LNCAP (cell line): ENCODE data around the gene COA5.

Source experiments
- TF ChIP-seq, protein P1 (sequence below): fragments of 450-650 bp; IDR thresholded peaks from 2 replicates; pipeline ENCODE4 v1.5.1; 2017; ENCODE audit warnings: mild to moderate bottlenecking

Gene COA5

DNA sequence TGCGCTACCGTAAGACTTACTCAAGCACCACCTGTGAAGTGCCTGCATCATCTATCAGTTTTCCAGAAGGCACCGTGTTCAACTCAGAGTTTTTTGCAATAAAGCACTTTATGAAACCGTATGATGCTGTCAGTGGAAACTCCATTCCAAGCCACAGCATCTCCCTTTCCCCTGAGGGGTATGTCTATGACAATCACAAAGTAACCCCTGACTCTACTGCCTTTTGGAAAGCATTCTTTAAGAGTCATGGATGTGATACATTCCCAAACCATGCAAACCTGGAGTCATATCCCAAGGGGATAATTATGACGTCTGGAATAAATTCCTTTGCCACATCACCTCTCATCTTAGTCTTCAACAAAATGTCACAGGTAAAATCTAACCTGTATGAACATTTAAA is 39.3 kb upstream of the COA5 start:
- TF ChIP-seq, protein P1, sequence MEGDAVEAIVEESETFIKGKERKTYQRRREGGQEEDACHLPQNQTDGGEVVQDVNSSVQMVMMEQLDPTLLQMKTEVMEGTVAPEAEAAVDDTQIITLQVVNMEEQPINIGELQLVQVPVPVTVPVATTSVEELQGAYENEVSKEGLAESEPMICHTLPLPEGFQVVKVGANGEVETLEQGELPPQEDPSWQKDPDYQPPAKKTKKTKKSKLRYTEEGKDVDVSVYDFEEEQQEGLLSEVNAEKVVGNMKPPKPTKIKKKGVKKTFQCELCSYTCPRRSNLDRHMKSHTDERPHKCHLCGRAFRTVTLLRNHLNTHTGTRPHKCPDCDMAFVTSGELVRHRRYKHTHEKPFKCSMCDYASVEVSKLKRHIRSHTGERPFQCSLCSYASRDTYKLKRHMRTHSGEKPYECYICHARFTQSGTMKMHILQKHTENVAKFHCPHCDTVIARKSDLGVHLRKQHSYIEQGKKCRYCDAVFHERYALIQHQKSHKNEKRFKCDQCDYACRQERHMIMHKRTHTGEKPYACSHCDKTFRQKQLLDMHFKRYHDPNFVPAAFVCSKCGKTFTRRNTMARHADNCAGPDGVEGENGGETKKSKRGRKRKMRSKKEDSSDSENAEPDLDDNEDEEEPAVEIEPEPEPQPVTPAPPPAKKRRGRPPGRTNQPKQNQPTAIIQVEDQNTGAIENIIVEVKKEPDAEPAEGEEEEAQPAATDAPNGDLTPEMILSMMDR: no peak

- TF ChIP-seq, protein P1: no peak
These were observed 35.3 kb upstream of the COA5 start for GRCh38 chr2:98643496-98644100.

DNA sequence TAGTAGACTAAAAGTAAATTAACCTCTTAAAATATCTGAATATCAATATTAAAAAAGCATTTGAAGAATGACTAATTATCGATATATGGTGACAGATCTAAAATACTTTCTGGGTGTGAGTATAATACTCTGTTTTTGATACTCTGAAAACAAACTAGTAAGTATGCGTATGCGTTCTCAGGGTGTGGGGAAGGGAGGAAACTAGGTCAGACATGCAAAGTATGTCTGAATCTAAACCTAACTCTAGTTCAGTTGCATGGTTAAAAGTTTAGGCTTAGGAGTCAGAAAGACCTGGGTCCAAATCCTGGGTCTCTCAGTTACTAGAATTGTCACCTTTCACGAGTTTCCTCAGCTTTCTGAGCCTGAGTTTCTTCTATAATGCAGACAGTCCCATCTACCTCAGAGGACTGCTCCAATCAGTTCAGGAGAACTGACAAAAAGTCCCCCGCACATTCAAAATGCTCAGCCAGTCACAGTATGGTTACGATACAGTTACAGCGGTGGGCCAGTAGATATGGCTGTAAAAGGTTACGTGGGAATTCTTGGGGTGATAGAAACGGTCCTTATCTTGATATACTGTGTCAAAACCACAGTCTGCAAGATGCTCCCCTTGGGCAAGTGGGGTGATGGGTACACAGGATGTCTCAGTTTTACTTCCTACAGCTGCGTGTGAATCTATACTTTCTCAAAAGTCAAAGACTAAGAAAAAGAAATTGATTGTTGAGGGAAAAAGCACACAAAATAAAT is 29.3 kb upstream of the COA5 start:
- TF ChIP-seq, protein P1: no peak

GRCh38 chr2:98634406-98635092 is 26.2 kb upstream of the COA5 start:
- TF ChIP-seq, protein P1: peak; percentile 44

GRCh38 chr2:98632351-98632750 is 24.0 kb upstream of the COA5 start:
- TF ChIP-seq, protein P1: no peak

GRCh38 chr2:98623657-98624056 is 15.3 kb upstream of the COA5 start:
- TF ChIP-seq, protein P1: no peak

DNA sequence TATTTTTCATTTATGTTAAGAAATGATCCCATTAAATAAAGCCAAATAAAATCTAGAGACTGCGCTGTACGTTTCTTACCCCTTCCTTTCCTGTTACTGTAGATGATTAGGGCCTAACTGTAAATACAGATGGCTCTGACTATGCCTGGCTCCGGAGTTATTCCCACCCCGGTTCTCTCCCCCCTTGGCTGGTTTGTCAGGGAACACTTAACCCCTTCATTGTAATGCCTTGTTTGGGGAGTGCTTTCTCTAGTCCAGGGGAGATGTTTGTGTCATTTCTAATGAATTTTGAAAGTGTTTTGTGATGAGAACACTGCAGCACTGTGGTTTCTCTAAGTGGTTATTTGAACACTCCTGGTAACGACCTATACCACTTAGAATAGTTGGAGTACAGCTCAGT is 8.8 kb upstream of the COA5 start:
- TF ChIP-seq, protein P1: no peak
